ENCODE data around the gene PAX4. TPM values are rescaled to one million over a fixed set of nuclear protein-coding genes. Genes with fewer than 3 reads are reported as not detected.
A peak's percentile ranks its signal among the peaks of the same experiment; 100 is the strongest.
"Not testable (repeated sequence)": the region's sequence is repeated elsewhere in the genome, so short reads cannot be mapped to it uniquely, and the experiment has no call there.

PAX4 gene
- total RNA-seq, 1 experiment from 2014 or later = not detected

DNA sequence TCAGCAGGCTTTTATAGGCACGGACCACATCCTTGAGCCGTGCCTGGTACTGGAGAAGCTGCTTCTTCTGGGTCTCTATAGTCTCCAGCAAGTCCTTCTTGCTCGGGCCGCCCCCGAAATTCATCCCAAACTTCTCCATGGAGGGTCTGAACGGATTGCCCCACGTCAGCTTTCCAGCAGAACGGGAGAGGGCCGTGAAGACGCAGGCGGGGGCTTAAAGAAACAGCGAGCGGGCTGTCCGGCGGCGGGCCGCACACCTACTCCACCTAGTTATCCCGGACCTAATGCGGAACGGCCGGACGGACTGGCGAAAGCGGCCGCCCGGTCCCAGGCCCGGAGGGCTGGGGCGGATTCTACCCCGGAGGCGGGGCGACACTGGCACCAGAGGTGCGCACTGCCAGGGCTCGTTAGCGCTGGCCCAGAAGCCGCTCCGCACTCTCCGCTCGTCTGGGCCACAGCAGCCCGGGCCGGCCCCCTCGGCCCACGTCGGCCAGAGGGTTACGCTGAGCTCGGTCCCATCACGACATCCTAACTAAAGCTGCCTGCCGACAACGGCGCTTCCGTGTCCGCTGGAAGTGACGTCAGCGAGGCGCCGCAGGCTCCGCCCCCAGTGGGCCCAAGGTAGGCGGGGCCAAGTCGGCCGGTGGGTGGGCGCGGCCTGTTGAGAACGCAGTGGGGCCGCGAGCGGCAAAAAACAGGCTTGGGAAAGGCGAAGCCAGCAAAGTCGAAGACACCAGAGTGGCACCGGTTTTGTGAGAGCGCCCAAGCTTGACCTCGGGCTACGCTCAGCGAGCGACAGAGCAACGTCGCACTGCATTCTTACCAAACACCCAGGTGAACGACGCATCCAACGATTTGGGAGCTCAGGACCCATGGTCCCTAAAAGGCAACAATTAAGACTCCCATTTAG is 32.6 kb downstream of the PAX4 start, which contains the start of gene GCC1:
Gene GCC1 (minus strand): TSS at position 553 of the 910 bp plus-strand sequence. CDS start 414 bp downstream, at position 139.
- DNase-seq (ENCODE audit: low spot score) = peak; percentile 74

DNA sequence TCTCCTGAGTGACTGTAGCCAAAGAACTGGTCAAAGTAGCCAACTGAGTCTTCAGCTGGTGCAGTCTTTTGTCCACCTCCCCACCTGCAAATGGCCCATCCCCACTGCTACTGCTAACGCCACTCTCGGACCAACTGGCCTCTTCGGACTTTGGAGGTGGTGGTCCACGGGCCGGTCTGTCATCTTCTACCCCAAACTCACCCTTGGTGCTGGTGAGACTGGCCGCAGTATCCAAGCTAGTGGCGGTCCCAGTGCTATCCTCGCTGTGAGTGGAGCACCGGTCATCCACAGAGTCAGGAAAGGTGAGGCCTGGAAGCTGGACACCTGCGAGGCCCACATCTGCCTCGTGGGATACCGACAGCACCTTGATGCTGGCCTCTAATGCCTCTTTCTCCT is 33.3 kb downstream of the PAX4 start:
- no peak for DNase-seq (ENCODE audit: low spot score)

DNA sequence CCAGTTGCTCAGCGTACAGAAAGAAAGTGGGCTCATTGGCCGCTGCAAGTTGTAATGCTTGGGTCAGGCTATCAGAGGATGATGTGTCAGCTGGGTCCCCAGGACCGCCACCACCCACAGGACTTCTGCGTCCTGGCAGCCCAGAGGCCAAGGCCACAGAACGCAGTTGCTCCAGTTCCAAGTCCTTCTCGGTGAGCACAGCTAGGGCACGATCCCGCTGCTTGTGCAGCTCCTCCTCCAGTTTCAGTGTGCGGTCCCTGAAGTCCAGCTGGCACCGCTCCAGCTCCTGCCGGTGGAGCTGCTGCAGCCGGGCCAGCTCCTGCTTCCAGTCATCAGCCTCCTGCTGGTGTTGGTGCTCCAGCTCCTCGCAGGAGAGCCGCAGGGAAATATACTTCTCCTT is 35.6 kb downstream of the PAX4 start:
- no peak for DNase-seq (ENCODE audit: low spot score)

- no peak for DNase-seq (ENCODE audit: low spot score)
Measured at GRCh38 chr7:127581716-127582115, 36.2 kb downstream of the PAX4 start.

DNA sequence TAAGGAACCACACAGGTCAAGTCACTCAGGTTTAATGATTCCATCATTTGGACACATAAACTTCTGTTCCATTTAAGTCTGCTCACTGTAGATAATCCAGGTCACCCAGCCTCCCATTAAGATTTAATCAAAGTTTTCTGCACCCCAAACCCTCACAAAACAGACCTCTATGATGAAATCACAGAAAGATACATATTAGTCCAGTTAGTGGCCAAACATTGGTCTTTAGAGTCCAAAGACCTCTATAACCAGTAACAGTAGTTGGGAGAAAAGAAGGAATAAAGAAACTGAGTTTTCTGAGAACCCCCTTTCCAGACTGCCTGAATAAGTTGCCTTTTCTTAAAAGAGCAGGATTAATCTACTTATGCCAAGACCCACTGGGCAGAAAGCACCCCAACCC is 37.3 kb downstream of the PAX4 start:
- DNase-seq (ENCODE audit: low spot score) = no peak

DNA sequence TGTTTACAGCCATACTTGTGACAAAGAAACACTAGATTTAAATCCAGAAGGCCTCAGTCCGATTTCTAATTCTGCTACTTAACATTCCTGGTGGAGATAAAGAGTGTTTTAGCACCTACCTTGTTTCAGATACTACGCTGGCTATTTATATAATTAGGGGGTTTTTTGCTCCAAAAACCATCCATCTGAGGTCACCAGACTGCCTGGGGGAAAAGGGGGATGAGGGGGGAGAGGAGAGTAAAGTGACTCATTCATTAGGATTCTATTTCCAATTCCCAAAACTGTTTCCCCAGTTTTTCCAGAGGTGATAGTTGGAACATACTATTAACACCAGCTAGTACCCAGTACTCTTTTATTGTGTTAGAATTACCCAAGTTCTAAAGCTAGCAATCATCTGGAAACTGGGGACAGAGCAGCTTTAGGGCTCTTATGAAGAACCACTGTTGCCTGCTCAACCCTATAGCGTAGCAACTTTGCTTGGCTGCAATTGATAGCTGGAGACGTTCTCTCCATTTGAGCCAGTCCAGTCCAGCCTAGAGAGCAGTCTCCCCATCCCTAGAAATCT is 39.1 kb downstream of the PAX4 start:
- no peak for DNase-seq (ENCODE audit: low spot score)

- peak; percentile 27 for DNase-seq (ENCODE audit: low spot score)
Measured at GRCh38 chr7:127578036-127578684, 39.8 kb downstream of the PAX4 start.

DNA sequence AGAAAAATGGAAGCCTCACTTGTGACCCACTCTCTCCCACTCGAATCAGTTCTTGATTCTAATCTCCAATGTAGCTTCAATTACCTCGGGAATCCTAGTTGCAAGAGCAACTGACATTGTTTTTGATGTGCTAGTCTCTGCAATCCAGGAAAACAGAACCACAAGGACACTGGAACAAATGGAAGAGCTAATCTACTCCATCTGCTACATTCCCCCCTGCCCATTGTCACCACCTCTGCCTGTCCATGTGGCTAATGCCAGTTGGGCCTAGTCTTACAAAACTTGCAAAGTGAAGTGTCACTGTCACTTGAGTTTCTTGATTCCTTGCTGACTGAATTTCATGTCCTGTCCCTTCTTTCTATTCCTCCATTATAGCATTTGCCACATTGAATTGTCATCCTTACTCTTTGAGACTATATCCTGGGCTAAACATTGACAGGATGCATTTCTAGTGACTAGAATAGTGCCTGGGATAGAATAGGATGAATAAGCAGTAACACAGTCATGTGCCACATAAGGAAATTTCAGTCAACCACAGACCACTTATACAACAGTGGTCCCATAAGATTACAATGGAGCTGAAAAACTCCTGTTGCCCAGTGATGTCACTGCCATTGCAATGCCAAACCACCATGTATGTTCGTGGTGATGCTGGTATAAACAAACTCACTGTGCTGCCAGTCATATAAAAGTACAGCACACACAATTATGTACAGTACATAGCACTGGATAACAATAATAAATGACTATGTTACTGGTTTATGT is 46.0 kb downstream of the PAX4 start:
- DNase-seq (ENCODE audit: low spot score) = peak; percentile 86

DNA sequence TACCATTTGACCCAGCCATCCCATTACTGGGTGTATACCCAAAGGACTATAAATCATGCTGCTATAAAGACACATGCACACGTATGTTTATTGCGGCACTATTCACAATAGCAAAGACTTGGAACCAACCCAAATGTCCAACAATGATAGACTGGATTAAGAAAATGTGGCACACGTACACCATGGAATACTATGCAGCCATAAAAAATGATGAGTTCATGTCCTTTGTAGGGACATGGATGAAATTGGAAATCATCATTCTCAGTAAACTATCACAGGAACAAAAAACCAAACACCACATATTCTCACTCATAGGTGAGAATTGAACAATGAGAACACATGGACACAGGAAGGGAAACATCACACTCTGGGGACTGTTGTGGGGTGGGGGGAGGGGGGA is 49.9 kb downstream of the PAX4 start:
- not testable (repeated sequence) for DNase-seq (ENCODE audit: low spot score)

DNA sequence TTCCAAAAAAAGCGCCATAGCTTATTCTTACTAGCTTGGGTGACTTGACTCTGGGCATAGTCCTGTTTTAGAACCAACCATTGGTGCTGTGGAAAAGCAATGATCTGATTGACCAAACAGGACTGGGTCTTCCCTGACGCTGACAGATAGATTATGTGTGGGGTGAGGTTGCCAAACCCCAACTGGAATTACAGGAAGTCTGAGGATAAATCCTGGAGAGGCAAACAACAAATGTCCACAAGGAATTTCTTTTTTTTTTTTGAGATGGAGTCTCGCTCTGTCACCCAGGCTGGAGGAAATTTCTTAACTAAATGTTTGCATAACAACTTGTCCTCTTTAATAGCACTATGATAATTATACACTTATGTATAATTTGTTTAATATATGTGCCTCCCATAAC is 51.7 kb downstream of the PAX4 start:
- no peak for DNase-seq (ENCODE audit: low spot score)

Other genes starting within 250 kb of the PAX4 start
- 8.5 and 9.3 TPM in 2 replicates for gene ZNF800, start 225.4 kb downstream of the PAX4 start, total RNA-seq (2014; rRNA removed; shearing (Covaris generic))
- 16.9 and 18.6 TPM in 2 replicates for gene GCC1, start 32.5 kb downstream of the PAX4 start, total RNA-seq (2014; rRNA removed; shearing (Covaris generic))
- 286 and 304 TPM in 2 replicates for gene ARF5, start 29.7 kb downstream of the PAX4 start, total RNA-seq (2014; rRNA removed; shearing (Covaris generic))
- 1.7 and 2.9 TPM in 2 replicates for gene FSCN3, start 24.4 kb downstream of the PAX4 start, total RNA-seq (2014; rRNA removed; shearing (Covaris generic))
- 153 and 157 TPM in 2 replicates for gene SND1, start 34.1 kb upstream of the PAX4 start, total RNA-seq (2014; rRNA removed; shearing (Covaris generic))

Measured in H4 (cell line).